Measurements from ENCODE around the gene MVB12B.

MVB12B gene

DNA sequence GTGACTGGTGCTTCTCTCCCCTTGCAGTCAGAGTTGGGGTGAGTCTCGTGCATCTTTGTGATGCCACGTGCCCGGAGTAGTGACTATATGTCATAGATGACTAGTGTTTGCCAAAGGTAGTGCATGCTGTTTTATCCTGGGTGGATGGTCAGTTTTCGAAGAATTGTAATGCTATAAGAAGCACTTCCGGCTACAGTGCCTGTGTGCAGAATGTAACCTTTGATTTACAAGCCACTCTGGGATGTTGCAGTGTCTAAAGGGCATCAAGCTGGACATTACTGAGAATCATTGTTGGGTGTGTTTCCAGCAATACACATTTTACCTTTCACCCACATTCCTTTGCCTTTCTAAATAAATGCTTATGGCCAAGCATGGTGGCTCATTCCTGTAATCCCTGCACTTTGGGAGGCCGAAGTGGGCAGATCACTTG lies 16.7 kb downstream of the MVB12B start:
- DNase-seq (ENCODE audit: low read depth): no peak
- TF ChIP-seq, protein P1, sequence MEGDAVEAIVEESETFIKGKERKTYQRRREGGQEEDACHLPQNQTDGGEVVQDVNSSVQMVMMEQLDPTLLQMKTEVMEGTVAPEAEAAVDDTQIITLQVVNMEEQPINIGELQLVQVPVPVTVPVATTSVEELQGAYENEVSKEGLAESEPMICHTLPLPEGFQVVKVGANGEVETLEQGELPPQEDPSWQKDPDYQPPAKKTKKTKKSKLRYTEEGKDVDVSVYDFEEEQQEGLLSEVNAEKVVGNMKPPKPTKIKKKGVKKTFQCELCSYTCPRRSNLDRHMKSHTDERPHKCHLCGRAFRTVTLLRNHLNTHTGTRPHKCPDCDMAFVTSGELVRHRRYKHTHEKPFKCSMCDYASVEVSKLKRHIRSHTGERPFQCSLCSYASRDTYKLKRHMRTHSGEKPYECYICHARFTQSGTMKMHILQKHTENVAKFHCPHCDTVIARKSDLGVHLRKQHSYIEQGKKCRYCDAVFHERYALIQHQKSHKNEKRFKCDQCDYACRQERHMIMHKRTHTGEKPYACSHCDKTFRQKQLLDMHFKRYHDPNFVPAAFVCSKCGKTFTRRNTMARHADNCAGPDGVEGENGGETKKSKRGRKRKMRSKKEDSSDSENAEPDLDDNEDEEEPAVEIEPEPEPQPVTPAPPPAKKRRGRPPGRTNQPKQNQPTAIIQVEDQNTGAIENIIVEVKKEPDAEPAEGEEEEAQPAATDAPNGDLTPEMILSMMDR (IDR thresholded peaks at IDR 0.05; ENCODE audit: low read depth, low read length, missing control alignments): no peak
- H3K4me3 ChIP-seq (ENCODE audit: low read depth, low read length): no peak overlapping the region
- in situ Hi-C loops (cut with HindIII; ENCODE audit: low sequenced_read_pairs): no loop called here

DNA sequence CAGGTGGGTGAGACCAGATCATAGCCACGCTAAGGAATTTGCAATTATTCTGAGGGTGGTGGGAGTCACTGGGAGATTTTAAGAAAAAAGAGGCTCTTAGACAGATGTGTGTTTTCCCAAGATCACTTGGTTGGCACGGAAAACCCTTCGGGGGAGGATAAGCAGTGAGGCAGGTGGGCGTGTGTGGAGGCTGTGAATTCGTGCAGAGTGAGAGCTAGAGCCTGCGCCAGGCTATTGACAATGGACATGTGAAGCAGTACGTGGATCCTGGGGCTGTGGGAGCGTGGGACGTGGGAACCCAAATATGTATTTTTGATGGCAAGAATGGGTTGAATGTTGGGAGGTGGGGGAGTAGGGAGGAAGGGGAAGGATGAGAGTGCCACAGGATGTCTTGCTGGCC lies 19.4 kb downstream of the MVB12B start:
- DNase-seq (ENCODE audit: low read depth): no peak
- TF ChIP-seq, protein P1 (IDR thresholded peaks at IDR 0.05; ENCODE audit: low read depth, low read length, missing control alignments): no peak
- H3K4me3 ChIP-seq (ENCODE audit: low read depth, low read length): no peak overlapping the region
- in situ Hi-C loops (cut with HindIII; ENCODE audit: low sequenced_read_pairs): no loop called here

DNA sequence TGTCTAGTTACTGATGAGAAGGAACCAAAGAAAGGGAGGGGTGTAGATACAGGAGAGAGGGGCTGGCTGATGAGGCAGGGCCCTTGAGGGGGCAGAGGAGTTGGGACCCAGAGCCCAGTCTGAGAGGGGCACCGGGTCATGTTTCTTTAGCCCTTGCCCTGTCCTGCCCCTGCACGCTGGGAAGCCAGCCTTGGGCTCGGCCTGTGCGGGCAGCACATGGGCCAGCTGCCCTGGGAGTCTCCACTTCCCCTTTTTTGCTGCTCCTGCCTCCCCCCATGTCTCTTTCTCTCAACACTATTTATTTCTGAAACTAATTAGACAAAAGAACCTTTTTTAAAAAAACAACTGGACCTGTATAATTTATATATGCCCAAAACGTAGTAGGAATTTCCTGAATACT lies 20.5 kb downstream of the MVB12B start:
- H3K4me3 ChIP-seq (ENCODE audit: low read depth, low read length): no peak overlapping the region
- DNase-seq (ENCODE audit: low read depth): no peak
- TF ChIP-seq, protein P1 (IDR thresholded peaks at IDR 0.05; ENCODE audit: low read depth, low read length, missing control alignments): no peak
- in situ Hi-C loops (cut with HindIII; ENCODE audit: low sequenced_read_pairs): no loop called here

DNA sequence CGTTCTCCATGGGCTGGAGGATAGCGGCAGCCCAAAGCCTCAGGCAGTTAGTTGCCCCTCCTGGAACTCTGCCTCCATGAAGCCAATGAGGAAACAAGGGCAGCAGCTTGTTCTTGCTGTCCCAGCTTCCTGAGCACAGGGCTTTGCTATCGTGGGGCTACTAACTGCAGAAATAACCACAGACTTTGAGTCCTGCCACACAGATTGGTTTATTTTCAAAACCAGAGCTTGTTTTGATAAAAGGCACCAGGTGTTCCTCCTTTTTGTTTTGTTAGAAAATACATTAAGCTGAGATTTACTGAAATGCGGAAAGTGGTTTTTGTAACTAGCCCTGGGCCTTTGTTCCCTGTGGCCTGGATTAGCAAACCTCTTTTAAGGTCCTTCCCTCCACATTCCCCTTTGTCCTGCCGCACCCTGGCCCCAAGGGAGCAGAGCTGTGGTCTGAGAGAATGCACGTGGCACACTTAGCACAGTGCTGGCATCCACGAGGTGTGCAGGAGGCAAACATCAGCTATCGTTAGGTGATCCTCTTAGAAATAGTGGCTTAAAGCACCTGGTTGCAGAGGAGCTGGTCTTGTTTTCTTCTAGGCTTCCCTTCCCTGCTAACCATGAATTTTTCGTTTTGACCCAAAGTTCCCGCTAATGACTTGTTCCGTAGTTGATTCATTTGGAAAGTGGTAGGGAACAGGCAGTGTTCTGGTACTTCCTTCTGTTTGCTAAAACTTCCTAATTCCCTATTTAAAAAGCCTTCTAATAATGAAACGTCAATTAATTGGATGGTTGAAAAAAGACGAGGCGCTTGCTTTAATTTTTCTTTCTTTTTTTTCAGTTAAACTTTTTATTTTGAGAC lies 21.5 kb downstream of the MVB12B start:
- no peak overlapping the region for H3K4me3 ChIP-seq (ENCODE audit: low read depth, low read length)
- TF ChIP-seq, protein P1 (IDR thresholded peaks at IDR 0.05; ENCODE audit: low read depth, low read length, missing control alignments): no peak
- in situ Hi-C loops (cut with HindIII; ENCODE audit: low sequenced_read_pairs): no loop called here
- DNase-seq (ENCODE audit: low read depth): peak; percentile 26

DNA sequence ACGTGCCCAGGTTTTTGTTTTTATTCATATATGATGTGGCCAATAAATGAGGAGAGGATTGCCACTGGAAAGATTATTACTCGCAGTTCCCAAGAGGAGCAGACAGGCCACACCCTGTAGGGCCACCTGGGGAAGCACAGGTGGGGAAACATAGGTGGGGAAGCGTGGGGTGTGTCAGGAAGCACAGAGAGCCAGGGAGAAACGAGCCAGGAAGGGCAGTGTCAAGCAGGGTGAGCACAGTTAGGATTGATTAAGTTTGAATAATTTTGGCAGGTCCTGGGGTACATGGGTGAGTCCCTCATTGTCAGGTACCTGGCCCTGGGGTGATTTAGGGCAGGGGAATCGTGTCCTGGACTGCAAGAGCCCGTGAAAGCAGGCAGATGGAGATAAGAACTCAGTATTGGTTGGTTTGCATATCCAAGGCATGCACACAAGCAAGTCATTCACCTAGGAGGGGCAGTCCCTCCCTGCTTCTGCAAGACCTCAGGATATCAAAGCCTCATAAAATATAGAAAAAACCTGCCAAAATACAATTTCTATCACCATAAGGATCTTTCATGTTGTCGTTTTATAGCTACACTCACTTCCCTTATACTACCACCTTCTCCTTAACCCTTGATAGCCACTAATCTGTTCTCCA lies 22.4 kb downstream of the MVB12B start:
- H3K4me3 ChIP-seq (ENCODE audit: low read depth, low read length): no peak overlapping the region
- in situ Hi-C loops (cut with HindIII; ENCODE audit: low sequenced_read_pairs): no loop called here
- TF ChIP-seq, protein P1 (IDR thresholded peaks at IDR 0.05; ENCODE audit: low read depth, low read length, missing control alignments): no peak
- DNase-seq (ENCODE audit: low read depth): no peak

DNA sequence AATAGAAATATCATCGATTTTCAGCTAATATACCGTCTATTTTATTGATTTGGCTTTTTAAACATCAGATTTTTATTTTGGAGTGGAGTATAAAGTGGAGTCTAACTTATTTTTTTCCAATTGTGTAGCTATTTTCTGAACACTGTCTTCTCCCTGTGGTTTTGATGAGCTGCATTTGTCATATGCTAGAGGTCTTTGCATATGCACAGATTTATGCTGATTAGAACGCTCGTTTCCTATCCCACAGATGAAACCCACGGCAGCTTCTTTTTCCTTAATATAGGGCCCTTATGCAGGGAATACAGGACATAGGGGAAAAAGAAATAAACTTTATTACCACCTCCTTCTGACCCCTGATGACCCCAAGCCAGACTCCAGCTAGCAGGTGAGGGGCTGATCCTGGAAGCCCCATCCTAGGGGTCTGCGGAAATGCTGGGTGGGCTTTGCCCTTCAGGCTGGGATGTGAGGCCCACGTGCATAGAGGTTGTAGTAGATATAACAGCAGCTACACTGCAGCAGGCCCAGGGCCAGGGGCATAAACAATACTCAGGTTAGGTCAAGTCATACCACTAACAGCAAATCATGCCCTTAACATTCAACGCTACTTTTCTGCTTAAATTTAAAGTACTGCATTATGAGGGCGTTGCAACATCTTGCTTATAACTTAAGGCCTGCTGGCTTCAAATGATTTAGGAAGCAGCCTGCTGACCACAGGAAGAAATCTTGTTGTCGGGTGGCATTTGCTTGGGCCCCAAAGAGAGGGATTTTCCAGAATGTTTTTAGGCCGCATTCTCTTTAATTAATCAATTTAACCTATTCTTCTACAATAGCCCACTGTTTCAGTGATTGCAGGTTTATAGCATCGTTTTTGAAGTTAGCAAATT lies 28.5 kb downstream of the MVB12B start:
- in situ Hi-C loops (cut with HindIII; ENCODE audit: low sequenced_read_pairs): no loop called here
- DNase-seq (ENCODE audit: low read depth): no peak

More for the DNA sequence above, 28.5 kb downstream of the MVB12B start:
- no peak overlapping the region for H3K4me3 ChIP-seq (ENCODE audit: low read depth, low read length)
- TF ChIP-seq, protein P1 (IDR thresholded peaks at IDR 0.05; ENCODE audit: low read depth, low read length, missing control alignments): no peak

Measured in astrocyte of the cerebellum (primary cell).